Activated naive CD4-positive, alpha-beta T cell treated with anti-CD3 and anti-CD28 coated beads, Interleukin-2, amount 10 ng/mL, durations not matched to agents 7 days and 5 days (primary cell): Measurements from ENCODE around the gene AZIN2.
"Not testable (repeated sequence)": the region's sequence is repeated elsewhere in the genome, so short reads cannot be mapped to it uniquely, and the experiment has no call there.

Experiments used
- CTCF ChIA-PET: fragments of 350-600 bp; sonication (Branson Sonifier 250); formaldehyde crosslinking; loops from one replicate; lab custom pipeline; 2021; ENCODE audit warnings: antibody characterized with exemption; lab: Charles Lee
- DNase-seq: peaks from one replicate; pipeline ENCODE4 v3.0.0-alpha.2; 2020
- H3K27ac Mint-ChIP-seq: one replicate; pipeline ENCODE4 v1.8.0; 2021; ENCODE audit warnings: mild to moderate bottlenecking, moderate library complexity, mixed read lengths
- H3K27me3 Mint-ChIP-seq: one replicate; pipeline ENCODE4 v1.8.0; 2021; ENCODE audit warnings: mild to moderate bottlenecking, mixed read lengths
- H3K36me3 Mint-ChIP-seq: one replicate; pipeline ENCODE4 v1.8.0; 2021; ENCODE audit warnings: mixed read lengths
- H3K4me1 Mint-ChIP-seq: one replicate; pipeline ENCODE4 v1.8.0; 2021; ENCODE audit warnings: mixed read lengths
- H3K4me3 Mint-ChIP-seq: one replicate; pipeline ENCODE4 v1.8.0; 2021; ENCODE audit warnings: mild to moderate bottlenecking, moderate library complexity, mixed read lengths
- H3K9me3 Mint-ChIP-seq: one replicate; pipeline ENCODE4 v1.8.0; 2021; ENCODE audit warnings: mixed read lengths

AZIN2 gene

GRCh38 chr1:33118274-33118673 is 37.3 kb downstream of the AZIN2 start:
- CTCF ChIA-PET: interaction anchor here (0.6 kb wide), 1 partner anchor 9 kb away, joined by 3 read pairs; no protein-coding TSS in a partner anchor
- H3K36me3 Mint-ChIP-seq: no peaks in the 10 kb centered on the region
- no peak for DNase-seq
- H3K27me3 Mint-ChIP-seq: peaks cover 12% of the 10 kb centered on the region
- no peak overlapping the region for H3K4me3 Mint-ChIP-seq
- H3K4me1 Mint-ChIP-seq: no peaks in the 10 kb centered on the region
- H3K27ac Mint-ChIP-seq: no peak overlapping the region
- no peaks in the 10 kb centered on the region for H3K9me3 Mint-ChIP-seq

- H3K36me3 Mint-ChIP-seq: peaks cover under 1% of the 10 kb centered on the region
- H3K4me1 Mint-ChIP-seq: no peaks in the 10 kb centered on the region
- no peak for DNase-seq
- no peak overlapping the region for H3K4me3 Mint-ChIP-seq
- no peak overlapping the region for H3K27ac Mint-ChIP-seq
- H3K9me3 Mint-ChIP-seq: no peaks in the 10 kb centered on the region
- peaks cover 12% of the 10 kb centered on the region for H3K27me3 Mint-ChIP-seq
- CTCF ChIA-PET: interaction anchor here (1.0 kb wide), 1 partner anchor 8 kb away, joined by 3 read pairs; no protein-coding TSS in a partner anchor
These were observed 38.1 kb downstream of the AZIN2 start for GRCh38 chr1:33119050-33119449.

GRCh38 chr1:33119532-33120217 is 38.7 kb downstream of the AZIN2 start:
- Mint-ChIP-seq H3K9me3 (no peaks in the 10 kb centered on the region), H3K36me3 (peaks cover 6% of the 10 kb centered on the region), H3K4me3 (no peak overlapping the region), H3K4me1 (peaks cover 1% of the 10 kb centered on the region), H3K27ac (no peak overlapping the region), H3K27me3 (peaks cover 12% of the 10 kb centered on the region)
- CTCF ChIA-PET: interaction anchor here (1.0 kb wide), 1 partner anchor 8 kb away, joined by 3 read pairs; no protein-coding TSS in a partner anchor
- no peak for DNase-seq

- CTCF ChIA-PET: no interaction called here
- Mint-ChIP-seq H3K27ac (no peak overlapping the region), H3K27me3 (peaks cover 12% of the 10 kb centered on the region), H3K4me3 (no peak overlapping the region), H3K36me3 (peaks cover 12% of the 10 kb centered on the region), H3K9me3 (peaks cover 3% of the 10 kb centered on the region), H3K4me1 (peaks cover 8% of the 10 kb centered on the region)
- DNase-seq: no peak
These were observed 39.7 kb downstream of the AZIN2 start for GRCh38 chr1:33120436-33121231.

- Mint-ChIP-seq H3K27ac (no peak overlapping the region), H3K4me1 (peaks cover 17% of the 10 kb centered on the region), H3K4me3 (no peak overlapping the region), H3K36me3 (peaks cover 18% of the 10 kb centered on the region), H3K9me3 (peaks cover 6% of the 10 kb centered on the region), H3K27me3 (peaks cover 12% of the 10 kb centered on the region)
- DNase-seq: no peak
- CTCF ChIA-PET: interaction anchor here (0.6 to 1.2 kb wide), 2 partner anchors 19 to 21 kb away, joined by 3 read pairs; no protein-coding TSS in a partner anchor
These were observed 40.8 kb downstream of the AZIN2 start for GRCh38 chr1:33121728-33122127.

- CTCF ChIA-PET: interaction anchor here (1.2 kb wide), 1 partner anchor 20 kb away, joined by 3 read pairs; no protein-coding TSS in a partner anchor
- Mint-ChIP-seq H3K4me3 (no peak overlapping the region), H3K4me1 (peaks cover 26% of the 10 kb centered on the region), H3K27ac (no peak overlapping the region), H3K9me3 (peaks cover 6% of the 10 kb centered on the region), H3K36me3 (peaks cover 18% of the 10 kb centered on the region), H3K27me3 (peaks cover 12% of the 10 kb centered on the region)
- no peak for DNase-seq
These were observed 41.7 kb downstream of the AZIN2 start for GRCh38 chr1:33122483-33123178.

- Mint-ChIP-seq H3K27me3 (peaks cover 9% of the 10 kb centered on the region), H3K36me3 (peaks cover 18% of the 10 kb centered on the region), H3K9me3 (peaks cover 6% of the 10 kb centered on the region), H3K4me1 (peaks cover 29% of the 10 kb centered on the region), H3K4me3 (no peak overlapping the region), H3K27ac (no peak overlapping the region)
- CTCF ChIA-PET: interaction anchor here (1.2 kb wide), 1 partner anchor 21 kb away, joined by 3 read pairs; no protein-coding TSS in a partner anchor
- DNase-seq: no peak
These were observed 42.3 kb downstream of the AZIN2 start for GRCh38 chr1:33123266-33123665.

- CTCF ChIA-PET: interaction anchor here (1.6 kb wide), 1 partner anchor 37 kb away, joined by 3 read pairs; no protein-coding TSS in a partner anchor
- not testable (repeated sequence) for H3K9me3 Mint-ChIP-seq, H3K4me3 Mint-ChIP-seq, H3K27me3 Mint-ChIP-seq, H3K27ac Mint-ChIP-seq, DNase-seq
- Mint-ChIP-seq H3K4me1 (peaks cover 42% of the 10 kb centered on the region), H3K36me3 (peaks cover 22% of the 10 kb centered on the region)
These were observed 43.7 kb downstream of the AZIN2 start for GRCh38 chr1:33124647-33125046.

- Mint-ChIP-seq H3K4me3 (peak overlapping the region; percentile 93), H3K9me3 (peaks cover 6% of the 10 kb centered on the region), H3K4me1 (peaks cover 55% of the 10 kb centered on the region)
These were observed 45.6 kb downstream of the AZIN2 start for GRCh38 chr1:33126411-33127000.

GRCh38 chr1:33127001-33127823 is 46.3 kb downstream of the AZIN2 start:
- Mint-ChIP-seq H3K4me3 (peak overlapping the region; percentile 93), H3K36me3 (peaks cover 24% of the 10 kb centered on the region), H3K27ac (peak overlapping the region; percentile 94), H3K9me3 (peaks cover 6% of the 10 kb centered on the region), H3K4me1 (peaks cover 55% of the 10 kb centered on the region), H3K27me3 (peaks cover 5% of the 10 kb centered on the region)
- CTCF ChIA-PET: interaction anchor here (0.9 to 3.0 kb wide), 25 partner anchors 8 to 344 kb away, joined by 3 to 19 read pairs (median 5); partner anchors contain the start of gene TRIM62
- DNase-seq: peak; percentile 99

More at GRCh38 chr1:33126411-33127000, 45.6 kb downstream of the AZIN2 start:
- H3K36me3 Mint-ChIP-seq: peaks cover 24% of the 10 kb centered on the region
- CTCF ChIA-PET: interaction anchor here (0.9 to 3.0 kb wide), 22 partner anchors 7 to 345 kb away, joined by 3 to 19 read pairs (median 5); partner anchors contain the start of gene TRIM62
- no peak for DNase-seq
- peaks cover 5% of the 10 kb centered on the region for H3K27me3 Mint-ChIP-seq
- H3K27ac Mint-ChIP-seq: peak overlapping the region; percentile 94

- peak overlapping the region; percentile 94 for H3K27ac Mint-ChIP-seq
- H3K4me3 Mint-ChIP-seq: peak overlapping the region; percentile 93
- peaks cover 55% of the 10 kb centered on the region for H3K4me1 Mint-ChIP-seq
- H3K9me3 Mint-ChIP-seq: peaks cover 6% of the 10 kb centered on the region
- H3K27me3 Mint-ChIP-seq: no peaks in the 10 kb centered on the region
- peaks cover 24% of the 10 kb centered on the region for H3K36me3 Mint-ChIP-seq
- no peak for DNase-seq
- CTCF ChIA-PET: interaction anchor here (0.8 to 0.9 kb wide), 3 partner anchors 9 to 36 kb away, joined by 3 to 4 read pairs (median 3); no protein-coding TSS in a partner anchor
These were observed 47.8 kb downstream of the AZIN2 start for GRCh38 chr1:33128781-33129180.

- Mint-ChIP-seq H3K9me3 (peaks cover 5% of the 10 kb centered on the region), H3K36me3 (peaks cover 15% of the 10 kb centered on the region)
- no peak for DNase-seq
These were observed 49.3 kb downstream of the AZIN2 start for GRCh38 chr1:33130297-33130696.

More at GRCh38 chr1:33130297-33130696, 49.3 kb downstream of the AZIN2 start:
- Mint-ChIP-seq H3K27ac (no peak overlapping the region), H3K4me1 (peaks cover 50% of the 10 kb centered on the region), H3K27me3 (no peaks in the 10 kb centered on the region), H3K4me3 (no peak overlapping the region)
- CTCF ChIA-PET: interaction anchor here (1.0 kb wide), 1 partner anchor 35 kb away, joined by 3 read pairs; no protein-coding TSS in a partner anchor
